Activated naive CD4-positive, alpha-beta T cell treated with anti-CD3 and anti-CD28 coated beads, Interleukin-2, amount 10 ng/mL, durations not matched to agents 7 days and 5 days (primary cell): ENCODE data around the gene ASTN2.

Source experiments
- CTCF ChIA-PET: fragments of 350-600 bp; sonication (Branson Sonifier 250); formaldehyde crosslinking; loops from one replicate; lab custom pipeline; 2021; ENCODE audit warnings: antibody characterized with exemption; lab: Charles Lee
- DNase-seq: peaks from one replicate; pipeline ENCODE4 v3.0.0-alpha.2; 2020
- H3K27ac Mint-ChIP-seq: one replicate; pipeline ENCODE4 v1.8.0; 2021; ENCODE audit warnings: mild to moderate bottlenecking, moderate library complexity, mixed read lengths
- H3K27me3 Mint-ChIP-seq: one replicate; pipeline ENCODE4 v1.8.0; 2021; ENCODE audit warnings: mild to moderate bottlenecking, mixed read lengths
- H3K36me3 Mint-ChIP-seq: one replicate; pipeline ENCODE4 v1.8.0; 2021; ENCODE audit warnings: mixed read lengths
- H3K4me1 Mint-ChIP-seq: one replicate; pipeline ENCODE4 v1.8.0; 2021; ENCODE audit warnings: mixed read lengths
- H3K4me3 Mint-ChIP-seq: one replicate; pipeline ENCODE4 v1.8.0; 2021; ENCODE audit warnings: mild to moderate bottlenecking, moderate library complexity, mixed read lengths
- H3K9me3 Mint-ChIP-seq: one replicate; pipeline ENCODE4 v1.8.0; 2021; ENCODE audit warnings: mixed read lengths

The ASTN2 gene

GRCh38 chr9:117414906-117415331 is at the start of gene ASTN2:
Gene ASTN2, minus strand, starts transcription at chr9:117415057. Its CDS starts 119 bp downstream, at chr9:117414938.
- no peaks in the 10 kb centered on the region for H3K36me3 Mint-ChIP-seq
- peaks cover 33% of the 10 kb centered on the region for H3K27me3 Mint-ChIP-seq
- peaks cover 3% of the 10 kb centered on the region for H3K4me1 Mint-ChIP-seq
- no peak for DNase-seq
- no peak within 1 kb of the TSS for H3K27ac Mint-ChIP-seq
- H3K9me3 Mint-ChIP-seq, result no peaks in the 10 kb centered on the region
- no peak within 1 kb of the TSS for H3K4me3 Mint-ChIP-seq
- CTCF ChIA-PET, result no interaction called here

- H3K36me3 Mint-ChIP-seq, result no peaks in the 10 kb centered on the region
- no peaks in the 10 kb centered on the region for H3K27me3 Mint-ChIP-seq
- no peaks in the 10 kb centered on the region for H3K9me3 Mint-ChIP-seq
- CTCF ChIA-PET, result no interaction called here
- no peak for DNase-seq
- H3K27ac Mint-ChIP-seq, result no peak overlapping the region
- H3K4me1 Mint-ChIP-seq, result no peaks in the 10 kb centered on the region
- H3K4me3 Mint-ChIP-seq, result no peak overlapping the region
Observed at GRCh38 chr9:117462861-117463260, 48.0 kb upstream of the ASTN2 start.

- H3K27me3 Mint-ChIP-seq, result no peaks in the 10 kb centered on the region
- CTCF ChIA-PET, result no interaction called here
- H3K36me3 Mint-ChIP-seq, result no peaks in the 10 kb centered on the region
- DNase-seq, result no peak
- H3K9me3 Mint-ChIP-seq, result no peaks in the 10 kb centered on the region
- no peak overlapping the region for H3K27ac Mint-ChIP-seq
- H3K4me3 Mint-ChIP-seq, result no peak overlapping the region
- no peaks in the 10 kb centered on the region for H3K4me1 Mint-ChIP-seq
Observed at GRCh38 chr9:117461386-117461785, 46.5 kb upstream of the ASTN2 start.

- CTCF ChIA-PET, result no interaction called here
- Mint-ChIP-seq H3K27ac (no peak overlapping the region), H3K36me3 (no peaks in the 10 kb centered on the region), H3K27me3 (no peaks in the 10 kb centered on the region), H3K4me1 (no peaks in the 10 kb centered on the region), H3K4me3 (no peak overlapping the region), H3K9me3 (no peaks in the 10 kb centered on the region)
- DNase-seq, result no peak
Observed at GRCh38 chr9:117460743-117461142, 45.9 kb upstream of the ASTN2 start.

- no peak overlapping the region for H3K4me3 Mint-ChIP-seq
- H3K4me1 Mint-ChIP-seq, result no peaks in the 10 kb centered on the region
- CTCF ChIA-PET, result no interaction called here
- H3K9me3 Mint-ChIP-seq, result no peaks in the 10 kb centered on the region
- no peak for DNase-seq
- no peaks in the 10 kb centered on the region for H3K27me3 Mint-ChIP-seq
- no peak overlapping the region for H3K27ac Mint-ChIP-seq
- H3K36me3 Mint-ChIP-seq, result no peaks in the 10 kb centered on the region
Observed at GRCh38 chr9:117459913-117460312, 45.1 kb upstream of the ASTN2 start.

- H3K36me3 Mint-ChIP-seq, result no peaks in the 10 kb centered on the region
Observed at GRCh38 chr9:117458066-117458465, 43.2 kb upstream of the ASTN2 start.

GRCh38 chr9:117454711-117455110 is 39.9 kb upstream of the ASTN2 start:
- H3K4me3 Mint-ChIP-seq, result no peak overlapping the region

More at GRCh38 chr9:117458066-117458465, 43.2 kb upstream of the ASTN2 start:
- H3K27ac Mint-ChIP-seq, result no peak overlapping the region
- H3K4me3 Mint-ChIP-seq, result no peak overlapping the region
- H3K4me1 Mint-ChIP-seq, result no peaks in the 10 kb centered on the region
- CTCF ChIA-PET, result no interaction called here
- no peak for DNase-seq
- no peaks in the 10 kb centered on the region for H3K27me3 Mint-ChIP-seq
- no peaks in the 10 kb centered on the region for H3K9me3 Mint-ChIP-seq

GRCh38 chr9:117453737-117454136 is 38.9 kb upstream of the ASTN2 start:
- Mint-ChIP-seq H3K36me3 (no peaks in the 10 kb centered on the region), H3K4me1 (no peaks in the 10 kb centered on the region), H3K9me3 (no peaks in the 10 kb centered on the region), H3K27me3 (no peaks in the 10 kb centered on the region), H3K27ac (no peak overlapping the region), H3K4me3 (no peak overlapping the region)
- CTCF ChIA-PET, result no interaction called here
- DNase-seq, result no peak

More at GRCh38 chr9:117454711-117455110, 39.9 kb upstream of the ASTN2 start:
- no peak for DNase-seq
- no peak overlapping the region for H3K27ac Mint-ChIP-seq
- H3K27me3 Mint-ChIP-seq, result no peaks in the 10 kb centered on the region
- CTCF ChIA-PET, result no interaction called here
- H3K9me3 Mint-ChIP-seq, result no peaks in the 10 kb centered on the region
- no peaks in the 10 kb centered on the region for H3K36me3 Mint-ChIP-seq
- no peaks in the 10 kb centered on the region for H3K4me1 Mint-ChIP-seq

GRCh38 chr9:117451311-117451710 is 36.5 kb upstream of the ASTN2 start:
- H3K27ac Mint-ChIP-seq, result no peak overlapping the region
- no peak overlapping the region for H3K4me3 Mint-ChIP-seq
- no peaks in the 10 kb centered on the region for H3K27me3 Mint-ChIP-seq
- H3K9me3 Mint-ChIP-seq, result no peaks in the 10 kb centered on the region
- CTCF ChIA-PET, result no interaction called here
- no peaks in the 10 kb centered on the region for H3K4me1 Mint-ChIP-seq
- H3K36me3 Mint-ChIP-seq, result no peaks in the 10 kb centered on the region
- no peak for DNase-seq

GRCh38 chr9:117448066-117448465 is 33.2 kb upstream of the ASTN2 start:
- CTCF ChIA-PET, result no interaction called here
- DNase-seq, result no peak
- no peaks in the 10 kb centered on the region for H3K27me3 Mint-ChIP-seq
- no peaks in the 10 kb centered on the region for H3K4me1 Mint-ChIP-seq
- no peak overlapping the region for H3K4me3 Mint-ChIP-seq
- no peaks in the 10 kb centered on the region for H3K36me3 Mint-ChIP-seq
- no peaks in the 10 kb centered on the region for H3K9me3 Mint-ChIP-seq
- H3K27ac Mint-ChIP-seq, result no peak overlapping the region

GRCh38 chr9:117445631-117446030 is 30.8 kb upstream of the ASTN2 start:
- CTCF ChIA-PET, result no interaction called here
- Mint-ChIP-seq H3K27ac (no peak overlapping the region), H3K4me3 (no peak overlapping the region), H3K27me3 (no peaks in the 10 kb centered on the region), H3K4me1 (no peaks in the 10 kb centered on the region), H3K9me3 (no peaks in the 10 kb centered on the region), H3K36me3 (no peaks in the 10 kb centered on the region)
- DNase-seq, result no peak

GRCh38 chr9:117444501-117444900 is 29.6 kb upstream of the ASTN2 start:
- H3K4me3 Mint-ChIP-seq, result no peak overlapping the region
- no peak overlapping the region for H3K27ac Mint-ChIP-seq
- no peaks in the 10 kb centered on the region for H3K36me3 Mint-ChIP-seq
- H3K27me3 Mint-ChIP-seq, result no peaks in the 10 kb centered on the region
- no peak for DNase-seq
- H3K4me1 Mint-ChIP-seq, result no peaks in the 10 kb centered on the region
- no peaks in the 10 kb centered on the region for H3K9me3 Mint-ChIP-seq
- CTCF ChIA-PET, result no interaction called here

- CTCF ChIA-PET, result no interaction called here
Observed at GRCh38 chr9:117437283-117437682, 22.4 kb upstream of the ASTN2 start.

GRCh38 chr9:117435630-117436261 is 20.9 kb upstream of the ASTN2 start:
- Mint-ChIP-seq H3K4me3 (no peak overlapping the region), H3K36me3 (no peaks in the 10 kb centered on the region), H3K4me1 (no peaks in the 10 kb centered on the region), H3K27me3 (no peaks in the 10 kb centered on the region), H3K9me3 (no peaks in the 10 kb centered on the region), H3K27ac (no peak overlapping the region)
- DNase-seq, result no peak
- CTCF ChIA-PET, result no interaction called here

More at GRCh38 chr9:117437283-117437682, 22.4 kb upstream of the ASTN2 start:
- no peaks in the 10 kb centered on the region for H3K4me1 Mint-ChIP-seq
- no peaks in the 10 kb centered on the region for H3K9me3 Mint-ChIP-seq
- no peak overlapping the region for H3K27ac Mint-ChIP-seq
- no peak overlapping the region for H3K4me3 Mint-ChIP-seq
- no peak for DNase-seq
- no peaks in the 10 kb centered on the region for H3K36me3 Mint-ChIP-seq
- H3K27me3 Mint-ChIP-seq, result no peaks in the 10 kb centered on the region

GRCh38 chr9:117434566-117434965 is 19.7 kb upstream of the ASTN2 start:
- no peaks in the 10 kb centered on the region for H3K27me3 Mint-ChIP-seq
- H3K4me1 Mint-ChIP-seq, result no peaks in the 10 kb centered on the region
- CTCF ChIA-PET, result no interaction called here
- H3K9me3 Mint-ChIP-seq, result no peaks in the 10 kb centered on the region
- no peak overlapping the region for H3K27ac Mint-ChIP-seq
- no peaks in the 10 kb centered on the region for H3K36me3 Mint-ChIP-seq
- no peak overlapping the region for H3K4me3 Mint-ChIP-seq
- DNase-seq, result no peak
